ENCODE results near the gene ABCC4. TPM values are rescaled to one million over a fixed set of nuclear protein-coding genes. Genes with fewer than 3 reads are reported as not detected.

ABCC4 gene
- total RNA-seq, 1 donor from 2014 or later, result 5.4 TPM

DNA sequence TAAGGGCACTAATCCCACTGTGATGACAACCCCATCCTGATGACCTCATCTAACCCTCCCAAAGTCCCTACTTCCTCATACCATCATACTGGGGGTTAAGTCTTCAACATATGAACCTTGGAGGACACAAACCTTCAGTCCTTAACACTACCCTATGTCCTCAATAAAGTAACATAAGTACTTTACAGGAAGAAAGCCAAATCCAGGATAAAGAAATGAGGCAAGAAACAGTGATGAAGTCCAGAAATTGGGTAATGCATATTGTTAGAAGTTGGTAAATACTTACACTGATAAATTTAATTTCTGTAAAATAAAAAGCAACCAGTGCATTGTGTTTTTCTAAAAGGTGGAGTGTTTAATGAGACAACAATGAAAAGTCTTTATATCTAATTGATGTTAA lies 304.1 kb downstream of the ABCC4 start:
- DNase-seq (ENCODE audit: low read depth in 2 of 2), result no peak

- no peak for DNase-seq (ENCODE audit: low read depth in 2 of 2)
Observed at GRCh38 chr13:94996445-94996844, 304.8 kb downstream of the ABCC4 start.

- DNase-seq (ENCODE audit: low read depth in 2 of 2), result no peak
Observed at GRCh38 chr13:94994506-94994905, 306.7 kb downstream of the ABCC4 start.

DNA sequence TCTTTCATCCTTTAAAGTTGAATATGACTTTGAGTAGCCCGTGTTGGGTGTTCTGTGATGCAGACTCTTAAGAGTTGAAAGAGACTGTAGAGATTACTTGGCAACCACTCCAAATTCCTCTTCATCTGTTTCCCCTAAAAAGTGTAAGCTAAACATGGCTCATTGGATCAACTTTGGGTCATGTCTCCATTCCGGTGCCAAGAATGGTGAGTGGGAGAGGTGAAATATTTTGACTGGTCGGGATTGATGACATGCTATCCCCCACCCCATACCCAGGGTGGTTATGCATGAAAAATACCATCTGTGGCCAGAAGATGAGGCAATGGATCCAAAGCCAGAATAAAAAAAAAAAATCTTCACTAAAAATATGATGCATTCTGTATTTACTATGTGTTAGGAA lies 307.6 kb downstream of the ABCC4 start:
- DNase-seq (ENCODE audit: low read depth in 2 of 2), result no peak

DNA sequence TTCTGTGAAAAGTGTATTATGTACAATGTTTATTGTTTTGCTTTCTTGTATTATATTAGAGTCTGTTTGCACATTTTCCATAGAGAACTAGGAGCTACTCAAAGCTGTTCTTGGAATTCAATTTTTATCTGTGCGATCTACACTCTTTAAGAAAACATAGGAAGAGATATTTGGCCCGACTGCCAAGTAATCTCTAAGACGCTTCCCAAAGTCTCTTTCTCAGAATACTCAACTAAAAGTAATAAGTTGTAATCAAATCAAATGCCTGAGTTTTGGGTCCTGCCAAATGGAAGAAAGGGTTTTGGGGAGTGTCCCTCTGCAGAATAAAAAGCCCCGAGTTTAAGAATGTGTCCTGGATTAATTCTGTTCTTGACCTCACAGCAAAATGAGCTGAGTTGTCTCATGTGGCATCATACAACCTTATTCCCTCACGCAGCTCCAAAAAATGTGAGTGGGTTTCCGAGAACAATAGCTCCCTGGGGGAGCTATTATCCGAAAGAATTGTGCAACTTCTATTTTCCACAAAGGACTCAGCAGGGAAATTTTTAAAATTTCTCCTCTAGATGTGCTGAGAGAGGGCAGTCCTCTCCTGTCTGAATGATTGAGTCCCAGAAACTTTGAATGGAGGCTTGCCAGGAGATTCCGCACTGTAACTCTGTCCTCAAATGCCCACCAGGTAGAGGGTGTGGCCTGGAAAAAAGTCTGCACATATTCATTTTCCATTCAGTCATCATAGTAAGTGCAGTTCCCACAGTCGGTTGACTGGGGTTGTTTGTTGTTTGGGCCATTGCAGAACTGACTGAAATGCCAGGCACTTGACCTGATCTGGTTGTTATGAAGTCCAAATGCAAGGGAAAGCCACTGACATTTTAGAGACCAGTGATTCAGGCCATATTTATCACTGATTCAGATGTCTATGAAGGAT lies 309.0 kb downstream of the ABCC4 start:
- DNase-seq (ENCODE audit: low read depth in 2 of 2), result peak in 1 of 2 donors; percentile 20

- DNase-seq (ENCODE audit: low read depth in 2 of 2), result no peak
Observed at GRCh38 chr13:94988654-94989053, 312.6 kb downstream of the ABCC4 start.

DNA sequence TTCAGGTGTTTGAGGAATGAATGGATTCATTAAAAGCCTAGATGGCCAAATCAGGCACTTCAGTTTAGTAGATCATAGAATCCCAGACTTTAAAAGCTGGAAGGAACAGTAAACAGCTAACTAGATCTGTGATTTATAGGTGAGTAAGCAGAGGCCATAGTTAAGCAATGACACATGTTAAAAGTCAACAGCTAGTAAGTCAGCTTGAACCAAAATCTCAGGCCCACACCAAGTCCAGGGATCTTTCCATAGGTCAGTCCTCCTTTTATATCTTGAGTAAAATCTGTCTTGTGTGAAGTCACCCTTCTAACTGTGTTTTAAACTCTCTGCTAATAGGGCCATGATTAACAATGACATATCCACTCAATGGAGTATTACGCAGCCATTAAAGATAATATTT lies 313.4 kb downstream of the ABCC4 start:
- no peak for DNase-seq (ENCODE audit: low read depth in 2 of 2)

DNA sequence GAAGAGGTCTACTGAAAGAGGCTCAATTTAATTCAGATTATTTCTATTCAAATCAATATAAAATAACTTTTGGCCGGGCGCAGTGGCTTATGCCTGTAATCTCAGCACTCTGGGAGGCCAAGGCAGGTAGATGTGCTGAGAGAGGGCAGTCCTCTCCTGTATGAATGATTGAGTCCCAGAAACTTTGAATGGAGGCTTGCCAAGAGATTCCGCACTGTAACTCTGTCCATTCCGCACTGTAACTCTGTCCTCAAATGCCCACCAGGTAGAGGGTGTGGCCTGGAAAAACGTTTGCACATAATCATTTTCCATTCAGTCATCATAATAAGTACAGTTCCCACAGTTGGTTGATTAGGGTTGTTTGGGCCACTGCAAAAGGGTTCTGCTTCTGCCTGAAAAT lies 314.2 kb downstream of the ABCC4 start:
- no peak for DNase-seq (ENCODE audit: low read depth in 2 of 2)

DNA sequence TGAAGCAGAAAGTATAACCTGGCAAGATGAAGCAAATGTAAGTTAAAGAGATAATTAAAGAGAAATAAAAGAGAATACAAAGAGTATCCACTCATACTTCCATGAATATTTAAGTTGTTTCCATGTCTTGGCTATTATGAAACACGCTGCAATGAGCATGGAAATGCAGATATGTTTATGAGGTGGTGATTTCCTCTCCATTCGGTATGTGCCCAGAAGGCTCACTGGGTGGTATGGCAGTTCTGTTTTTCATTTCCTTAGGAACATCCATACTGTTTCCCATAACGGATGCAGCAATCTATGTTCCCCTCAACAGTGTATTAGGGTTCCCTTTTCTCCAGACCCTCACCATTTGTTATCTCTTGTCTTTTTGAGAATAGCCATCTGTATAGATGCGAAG lies 316.3 kb downstream of the ABCC4 start:
- no peak for DNase-seq (ENCODE audit: low read depth in 2 of 2)

DNA sequence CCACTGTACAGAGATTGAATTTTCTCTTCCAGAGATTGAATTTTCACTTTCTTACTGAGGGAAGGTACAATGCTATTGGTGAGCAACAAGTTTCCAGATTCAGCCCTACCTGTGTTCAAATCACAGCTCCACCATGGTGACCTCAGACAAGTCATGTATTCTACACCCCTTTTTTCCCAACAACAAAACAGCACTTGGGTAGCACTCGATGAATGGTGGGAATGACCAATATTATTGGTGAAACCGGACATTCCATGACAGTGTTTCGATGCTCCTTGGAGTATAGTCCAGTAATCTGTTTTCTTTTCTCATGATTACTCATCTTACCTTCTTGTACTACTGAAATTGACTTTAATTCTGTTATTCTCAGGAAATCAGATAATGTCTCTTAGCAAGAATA lies 322.7 kb downstream of the ABCC4 start:
- DNase-seq (ENCODE audit: low read depth in 2 of 2), result no peak

DNA sequence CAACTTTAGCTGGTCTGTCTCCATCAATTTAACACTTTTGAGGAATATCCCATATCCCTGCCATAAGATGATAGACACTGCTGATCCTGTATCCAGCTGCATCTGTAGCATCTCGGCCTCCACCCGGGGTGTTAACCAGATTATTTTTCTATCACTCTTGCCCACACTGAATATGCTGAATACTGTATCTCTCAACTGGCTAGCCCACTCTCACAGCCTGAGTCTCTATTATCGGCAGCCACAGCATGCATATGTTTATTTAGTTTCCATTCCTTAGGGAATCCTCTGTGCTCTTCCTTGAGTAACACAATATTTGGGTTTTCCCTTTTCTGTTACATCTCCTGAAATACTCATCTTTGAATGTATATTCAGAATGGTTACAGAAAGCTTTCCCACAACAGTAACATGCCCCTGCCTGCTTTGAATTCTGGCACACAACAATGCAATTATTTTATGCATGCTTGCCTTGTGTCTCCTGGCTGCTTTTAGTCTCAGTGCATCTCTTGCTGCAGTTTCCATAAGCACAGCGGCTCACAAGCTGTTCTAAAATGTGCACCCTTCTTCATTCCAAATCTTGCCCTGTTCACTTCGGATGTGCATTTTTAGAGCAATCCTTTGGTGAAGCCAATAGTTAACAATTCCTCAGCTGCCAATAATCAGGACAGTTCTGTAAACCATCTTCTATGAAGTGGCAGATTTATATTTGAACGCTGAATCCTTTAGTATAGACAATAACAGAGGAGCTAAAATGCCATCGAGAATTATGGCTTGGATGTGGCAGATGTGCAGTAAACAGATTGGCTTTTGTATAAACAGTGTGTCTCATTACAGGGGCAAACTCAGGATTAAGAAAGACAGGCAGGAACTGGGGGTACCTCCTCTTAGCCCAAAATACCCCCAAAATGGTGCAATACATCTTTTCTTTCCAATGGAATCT lies 327.0 kb downstream of the ABCC4 start:
- DNase-seq (ENCODE audit: low read depth in 2 of 2), result no peak

- no peak for DNase-seq (ENCODE audit: low read depth in 2 of 2)
Observed at GRCh38 chr13:94972262-94972661, 329.0 kb downstream of the ABCC4 start.
